GM12878 (cell line): ENCODE data around the gene ATF4.

Experiments
- BCLAF1 ChIP-seq: fragments of 450-650 bp; IDR thresholded peaks from 2 replicates; pipeline ENCODE4 v1.6.1; 2017; ENCODE audit warnings: antibody characterized with exemption, mild to moderate bottlenecking, moderate library complexity
- CHD1 ChIP-seq: IDR thresholded peaks from 2 replicates; pipeline ENCODE4 v1.6.1; 2012; ENCODE audit warnings: low read depth, low read length, improper control_type of control experiment
- CTCF ChIP-seq, 3 experiments: IDR thresholded peaks in 2 of 3; conservative IDR thresholded peaks in 1 of 3; 2 replicates each; pipeline ENCODE4 v1.5.1; 2011; ENCODE audit warnings: low read depth in 3 of 3, low read length in 3 of 3, mild to moderate bottlenecking in 3 of 3, control low read depth in 2 of 3, moderate library complexity in 2 of 3, inconsistent platforms in 1 of 3, mixed read lengths in 1 of 3; ENCODE audit not compliant: control insufficient read depth in 2 of 3, insufficient read depth in 1 of 3; ENCODE audit errors: extremely low read depth in 1 of 3
- EGR1 ChIP-seq, 2 experiments: IDR thresholded peaks; 1 replicate in 1 of 2; 2 replicates in 1 of 2; pipeline ENCODE4 v1.6.1; 2011 to 2012; ENCODE audit warnings: low read depth in 2 of 2, low read length in 2 of 2, borderline replicate concordance in 1 of 2, mild to moderate bottlenecking in 1 of 2, moderate library complexity in 1 of 2
- EZH2 ChIP-seq: IDR thresholded peaks from 2 replicates; pipeline ENCODE4 v1.6.1; 2012; ENCODE audit warnings: low read depth, mild to moderate bottlenecking, control low read depth, inconsistent platforms, low read length, borderline replicate concordance; ENCODE audit not compliant: control insufficient read depth
- KDM1A ChIP-seq: fragments of 200-600 bp; sonication (generic); IDR thresholded peaks from 2 replicates; pipeline ENCODE4 v1.6.1; 2016; ENCODE audit warnings: borderline replicate concordance
- MTA3 ChIP-seq: IDR thresholded peaks from 2 replicates; pipeline ENCODE4 v1.6.1; 2012; ENCODE audit warnings: low read length, inconsistent platforms, borderline replicate concordance
- PAX8 ChIP-seq: fragments of 450-650 bp; IDR thresholded peaks from 2 replicates; pipeline ENCODE4 v1.6.1; 2017; ENCODE audit warnings: mild to moderate bottlenecking, moderate library complexity
- ZBTB4 ChIP-seq: fragments of 450-650 bp; formaldehyde crosslinking; IDR thresholded peaks from 2 replicates; pipeline ENCODE4 v1.4.0; 2022; ENCODE audit warnings: mild to moderate bottlenecking, moderate library complexity
- ZNF24 ChIP-seq: fragments of 450-650 bp; IDR thresholded peaks from 2 replicates; pipeline ENCODE4 v1.6.1; 2017; ENCODE audit warnings: antibody characterized with exemption, mild to moderate bottlenecking

GRCh38 chr22:39503630-39504029 lies 16.7 kb upstream of the ATF4 start:
- TF ChIP-seq KDM1A, result no peak
- no peak for TF ChIP-seq CTCF (IDR thresholded peaks at IDR 0.05 in 2 of 3, conservative IDR thresholded peaks at IDR 0.05 in 1 of 3; ENCODE audit: control insufficient read depth in 2 of 3, extremely low read depth in 1 of 3, insufficient read depth in 1 of 3, low read depth in 3 of 3, low read length in 3 of 3)
- TF ChIP-seq ZBTB4 (CRISPR knock-in tag), result no peak
- no peak for TF ChIP-seq EZH2
- no peak for TF ChIP-seq PAX8
- no peak for TF ChIP-seq EGR1 (IDR thresholded peaks at IDR 0.05; ENCODE audit: borderline replicate concordance in 1 of 2, low read depth in 2 of 2, low read length in 2 of 2)
- TF ChIP-seq ZNF24, result no peak
- TF ChIP-seq BCLAF1, result no peak
- no peak for TF ChIP-seq CHD1
- TF ChIP-seq MTA3, result no peak
